MM.1S (cell line): ENCODE data around the gene ATG3.

ENCODE experiments used
- EZH2 ChIP-seq: fragments of 300-600 bp; sonication (generic); optimal IDR thresholded peaks from 2 replicates; pipeline ENCODE3; 2017; ENCODE audit warnings: low read depth, mild to moderate bottlenecking, antibody characterized with exemption, low read length, mixed read lengths
- EZH2phosphoT487 ChIP-seq: fragments of 300-600 bp; sonication (generic); IDR thresholded peaks from 2 replicates; pipeline ENCODE4 v1.6.1; 2018; ENCODE audit warnings: antibody characterized with exemption, low read length
- TF ChIP-seq, protein P1 (sequence below): fragments of 300-600 bp; sonication (generic); IDR thresholded peaks from 2 replicates; pipeline ENCODE4 v1.5.1; 2016; ENCODE audit warnings: antibody characterized with exemption, low read length, mixed read lengths

DNA sequence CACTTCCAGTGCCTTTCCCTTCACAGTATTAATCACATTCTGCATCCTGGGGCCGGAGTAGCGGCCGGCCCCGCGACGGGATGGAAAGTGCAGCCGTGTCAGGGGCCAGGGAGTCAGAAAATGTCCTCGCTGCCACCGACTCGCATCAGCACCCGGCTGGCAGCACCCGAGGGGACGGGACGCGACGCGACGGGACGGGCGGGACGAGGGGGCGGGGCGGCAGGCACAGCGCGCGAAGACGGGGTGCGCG lies 353 bp downstream of the ATG3 start:
- TF ChIP-seq, protein P1, sequence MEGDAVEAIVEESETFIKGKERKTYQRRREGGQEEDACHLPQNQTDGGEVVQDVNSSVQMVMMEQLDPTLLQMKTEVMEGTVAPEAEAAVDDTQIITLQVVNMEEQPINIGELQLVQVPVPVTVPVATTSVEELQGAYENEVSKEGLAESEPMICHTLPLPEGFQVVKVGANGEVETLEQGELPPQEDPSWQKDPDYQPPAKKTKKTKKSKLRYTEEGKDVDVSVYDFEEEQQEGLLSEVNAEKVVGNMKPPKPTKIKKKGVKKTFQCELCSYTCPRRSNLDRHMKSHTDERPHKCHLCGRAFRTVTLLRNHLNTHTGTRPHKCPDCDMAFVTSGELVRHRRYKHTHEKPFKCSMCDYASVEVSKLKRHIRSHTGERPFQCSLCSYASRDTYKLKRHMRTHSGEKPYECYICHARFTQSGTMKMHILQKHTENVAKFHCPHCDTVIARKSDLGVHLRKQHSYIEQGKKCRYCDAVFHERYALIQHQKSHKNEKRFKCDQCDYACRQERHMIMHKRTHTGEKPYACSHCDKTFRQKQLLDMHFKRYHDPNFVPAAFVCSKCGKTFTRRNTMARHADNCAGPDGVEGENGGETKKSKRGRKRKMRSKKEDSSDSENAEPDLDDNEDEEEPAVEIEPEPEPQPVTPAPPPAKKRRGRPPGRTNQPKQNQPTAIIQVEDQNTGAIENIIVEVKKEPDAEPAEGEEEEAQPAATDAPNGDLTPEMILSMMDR, result no peak
- TF ChIP-seq EZH2, result no peak
- TF ChIP-seq EZH2phosphoT487, result no peak
